NCI-H1048 (cell line): Measurements from ENCODE around the gene RALGAPA2.

ENCODE experiments used
- DNase-seq: peaks from one replicate; lab custom pipeline; 2025; lab: John Stamatoyannopoulos, UW

RALGAPA2 gene

GRCh38 chr20:20436689-20437088, 275.8 kb downstream of the RALGAPA2 start:
- no peak for DNase-seq

- DNase-seq = no peak
Measured at GRCh38 chr20:20435453-20435852, 277.0 kb downstream of the RALGAPA2 start.

GRCh38 chr20:20432618-20433286, 279.7 kb downstream of the RALGAPA2 start:
- no peak for DNase-seq

DNA sequence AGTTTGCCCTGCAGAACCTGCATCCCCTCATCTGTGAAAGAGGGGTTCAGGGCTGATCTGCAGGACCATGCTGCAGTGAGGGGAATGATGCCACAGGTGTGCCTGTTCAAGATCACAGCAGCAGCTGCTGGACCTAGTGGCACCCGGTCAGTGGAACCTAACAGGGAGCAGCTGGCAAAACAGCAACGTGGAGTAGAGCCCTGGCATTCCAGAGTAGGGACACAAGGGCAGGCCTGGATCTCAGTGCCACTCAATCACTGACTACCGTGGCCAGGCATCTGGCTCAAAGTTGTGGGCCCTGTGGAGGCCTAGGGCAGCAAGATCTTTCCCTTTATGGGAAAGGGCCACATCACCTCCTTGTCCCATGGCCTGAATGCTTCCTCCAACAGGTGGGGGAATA, 282.4 kb downstream of the RALGAPA2 start:
- no peak for DNase-seq

- DNase-seq = no peak
Measured at GRCh38 chr20:20428067-20428466, 284.4 kb downstream of the RALGAPA2 start.

GRCh38 chr20:20427227-20427864, 285.1 kb downstream of the RALGAPA2 start:
- DNase-seq = no peak

- DNase-seq = no peak
Measured at GRCh38 chr20:20426655-20426907, 285.9 kb downstream of the RALGAPA2 start.

GRCh38 chr20:20425823-20426654, 286.4 kb downstream of the RALGAPA2 start:
- no peak for DNase-seq

- no peak for DNase-seq
Measured at GRCh38 chr20:20423117-20423516, 289.3 kb downstream of the RALGAPA2 start.

- no peak for DNase-seq
Measured at GRCh38 chr20:20417876-20418676, 294.4 kb downstream of the RALGAPA2 start.

- no peak for DNase-seq
Measured at GRCh38 chr20:20415321-20415720, 297.1 kb downstream of the RALGAPA2 start.

- no peak for DNase-seq
Measured at GRCh38 chr20:20414640-20415220, 297.7 kb downstream of the RALGAPA2 start.

DNA sequence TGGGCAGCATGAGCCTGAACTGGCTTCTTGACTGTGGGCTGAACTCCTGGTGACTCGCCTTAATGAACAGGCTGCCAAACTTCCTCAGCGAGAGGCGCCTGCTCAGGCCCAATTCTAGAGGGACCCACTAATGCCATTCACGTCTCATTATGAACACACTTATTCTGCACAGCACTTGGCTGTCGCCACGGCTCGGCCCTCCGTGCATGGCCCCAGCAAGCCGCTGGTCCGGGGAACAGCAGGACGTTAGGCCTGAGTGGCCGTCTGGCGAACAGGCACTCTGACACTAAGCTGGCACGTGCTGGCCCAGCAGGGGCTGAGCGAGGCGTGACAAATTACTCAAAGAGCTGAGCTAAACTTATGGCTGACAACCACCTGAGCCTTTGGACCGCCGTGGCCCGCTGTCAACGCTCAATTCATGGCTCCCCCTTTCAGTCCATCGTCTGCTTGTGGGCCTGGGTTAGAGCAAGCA, 298.6 kb downstream of the RALGAPA2 start:
- DNase-seq = no peak

GRCh38 chr20:20412750-20413149, 299.7 kb downstream of the RALGAPA2 start:
- DNase-seq = no peak

DNA sequence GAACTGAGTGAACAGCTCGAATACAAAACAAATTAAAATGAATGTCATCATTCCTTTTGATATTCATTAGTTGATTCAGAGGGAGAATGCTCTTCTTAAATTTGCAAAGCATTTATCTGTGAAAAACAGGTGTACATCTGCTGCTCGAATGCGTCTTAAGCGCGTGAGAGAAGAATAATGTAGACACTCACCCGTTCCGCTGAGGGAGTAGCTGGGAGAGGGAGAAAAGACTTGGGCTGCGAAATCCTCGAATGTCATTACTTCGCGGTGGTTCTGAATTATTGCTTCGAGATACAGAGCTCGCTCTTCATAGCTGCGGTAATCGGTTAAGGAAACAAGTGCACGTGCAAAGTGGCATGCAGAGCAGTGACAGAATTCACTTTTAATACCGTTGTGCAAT, 300.6 kb downstream of the RALGAPA2 start:
- no peak for DNase-seq

GRCh38 chr20:20411402-20411801, 301.0 kb downstream of the RALGAPA2 start:
- DNase-seq = no peak

GRCh38 chr20:20410678-20411077, 301.8 kb downstream of the RALGAPA2 start:
- peak; percentile 24 for DNase-seq

DNA sequence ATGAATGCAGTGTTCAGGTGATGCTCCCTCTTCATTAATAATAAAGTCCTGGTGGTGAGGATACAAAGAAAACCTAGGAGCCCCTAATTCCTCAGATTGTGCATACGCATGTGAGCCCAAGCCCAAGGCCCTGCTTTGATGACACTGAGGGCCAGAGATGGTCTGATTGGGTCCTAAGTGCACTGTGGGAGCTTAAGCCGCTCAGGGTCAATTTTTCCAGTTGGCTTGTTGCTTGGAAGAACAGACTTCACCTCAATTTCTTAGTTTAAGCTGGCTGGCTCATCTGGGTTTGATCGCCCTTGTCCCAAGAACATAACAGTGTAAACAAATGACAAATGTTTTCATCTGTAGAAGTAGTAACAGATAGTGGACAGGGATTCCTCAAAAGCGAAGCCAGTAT, 303.1 kb downstream of the RALGAPA2 start:
- DNase-seq = no peak

DNA sequence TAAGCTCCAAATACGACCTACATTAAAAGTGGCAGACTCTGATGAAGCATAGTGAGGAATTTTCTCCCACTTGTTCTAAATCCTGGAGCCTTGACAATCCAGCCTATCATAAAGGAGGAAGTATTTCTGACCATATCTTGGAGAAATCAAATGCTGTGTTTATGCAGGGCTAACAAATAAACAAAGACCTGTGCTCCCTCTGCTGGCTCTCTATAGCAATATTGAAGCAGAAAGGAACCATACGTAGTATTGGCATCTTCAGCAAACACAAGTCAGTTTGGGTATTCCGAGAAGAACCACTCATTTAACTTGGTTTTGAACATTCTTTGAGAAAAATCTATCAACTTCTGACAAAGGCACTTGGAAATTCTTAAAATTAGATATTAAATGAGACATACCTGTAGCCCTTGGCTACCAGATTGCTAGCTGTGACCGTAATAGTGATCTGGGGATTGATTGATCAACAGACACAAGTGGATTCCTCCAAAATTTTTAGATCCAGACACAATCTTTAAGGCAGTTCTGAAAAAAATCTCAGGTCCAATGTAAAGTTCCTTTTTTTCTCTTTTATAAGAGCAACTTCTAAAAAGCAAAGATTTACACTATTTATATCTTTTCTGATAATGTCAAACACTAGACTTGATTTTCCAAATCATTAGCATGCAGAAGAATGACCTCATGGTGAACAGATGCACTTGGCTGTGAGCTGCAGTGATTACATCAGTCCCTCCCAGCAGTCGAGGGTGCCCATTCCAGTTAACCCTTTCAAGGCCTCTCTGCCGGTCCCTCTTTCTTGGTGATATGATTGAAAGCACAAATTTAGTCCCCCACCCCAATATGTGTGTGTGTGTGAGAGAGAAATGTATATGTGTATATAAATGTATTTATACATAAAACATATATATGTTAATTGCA, 304.3 kb downstream of the RALGAPA2 start:
- DNase-seq = no peak

- no peak for DNase-seq
Measured at GRCh38 chr20:20406306-20406705, 306.1 kb downstream of the RALGAPA2 start.

DNA sequence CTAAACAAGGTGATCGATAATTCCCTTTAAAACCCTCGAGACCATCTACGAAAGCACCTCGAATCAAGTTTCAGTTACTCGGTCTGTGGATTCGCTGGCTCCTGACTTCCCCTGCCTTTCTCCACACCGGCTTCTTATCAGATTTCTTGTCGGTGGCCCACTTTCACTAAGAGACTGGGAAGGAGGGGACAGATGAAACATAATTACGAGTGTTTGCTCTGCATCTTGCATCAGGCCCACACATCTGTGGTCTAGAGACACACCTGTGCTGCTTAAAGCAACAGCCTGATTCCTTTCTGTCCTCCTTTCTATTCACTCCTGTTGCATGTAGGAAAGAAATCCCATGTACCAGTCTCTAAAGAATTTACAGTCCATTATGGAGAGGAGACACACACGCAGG, 306.8 kb downstream of the RALGAPA2 start:
- DNase-seq = no peak
